C4-2B (cell line): ENCODE data around the gene RAP1A.

ENCODE experiments used
- H3K27ac ChIP-seq: fragments of 450-650 bp; 2 replicates; pipeline ENCODE4 v1.5.1; 2017
- ZFX ChIP-seq: fragments of 450-650 bp; IDR thresholded peaks from 2 replicates; pipeline ENCODE4 v1.6.1; 2017
- TF ChIP-seq, protein P1 (sequence below): fragments of 450-650 bp; conservative IDR thresholded peaks from 2 replicates; pipeline ENCODE4 v1.5.1; 2017; ENCODE audit warnings: mild to moderate bottlenecking

RAP1A gene

DNA sequence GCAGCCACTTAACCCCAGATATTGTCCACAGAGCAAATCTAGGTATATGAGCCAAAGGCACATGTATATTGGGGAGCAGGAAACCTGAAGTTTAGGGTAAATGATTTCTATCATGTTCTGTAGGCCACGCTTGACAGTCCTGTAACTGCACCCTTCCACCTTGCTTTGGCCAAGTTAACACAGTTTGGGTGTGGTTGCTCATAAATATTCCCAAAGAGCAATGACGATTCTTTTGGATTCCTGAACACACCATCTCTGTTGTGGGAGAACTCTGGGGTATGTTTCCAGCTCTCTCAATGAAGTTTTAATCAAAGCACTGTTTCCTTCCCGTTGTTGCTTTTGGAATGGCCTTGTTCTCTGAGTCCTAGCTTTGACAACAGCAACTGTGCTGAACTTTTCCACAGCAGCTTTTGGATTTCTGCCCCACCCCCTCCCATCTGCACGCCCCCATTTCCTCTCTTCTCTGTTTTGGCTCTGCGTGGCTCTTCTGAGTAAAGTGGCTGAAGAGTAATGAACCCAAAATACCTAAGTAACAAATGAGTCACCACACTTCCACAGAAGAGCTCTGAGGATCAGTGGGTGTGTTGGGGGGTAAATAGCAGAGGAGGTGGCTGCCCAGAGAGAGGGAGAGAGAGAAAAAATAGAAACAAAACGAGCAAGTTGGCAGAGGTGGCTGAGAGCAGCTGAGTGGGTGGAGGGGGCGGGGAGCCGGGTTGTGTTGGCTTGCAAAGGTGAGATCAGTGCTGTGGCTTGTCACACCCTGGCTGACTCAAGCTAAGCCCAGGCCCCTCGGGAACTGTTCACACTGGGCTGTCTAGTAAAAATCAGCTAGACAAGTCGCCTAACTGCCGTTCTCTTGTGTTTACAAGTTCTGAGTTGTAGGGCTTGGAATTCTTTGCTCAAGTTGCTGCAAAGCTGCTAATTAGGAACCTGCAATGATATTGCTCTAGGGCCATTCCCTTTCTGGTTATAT is 26.9 kb upstream of the RAP1A start:
- no peak for TF ChIP-seq ZFX
- TF ChIP-seq, protein P1, sequence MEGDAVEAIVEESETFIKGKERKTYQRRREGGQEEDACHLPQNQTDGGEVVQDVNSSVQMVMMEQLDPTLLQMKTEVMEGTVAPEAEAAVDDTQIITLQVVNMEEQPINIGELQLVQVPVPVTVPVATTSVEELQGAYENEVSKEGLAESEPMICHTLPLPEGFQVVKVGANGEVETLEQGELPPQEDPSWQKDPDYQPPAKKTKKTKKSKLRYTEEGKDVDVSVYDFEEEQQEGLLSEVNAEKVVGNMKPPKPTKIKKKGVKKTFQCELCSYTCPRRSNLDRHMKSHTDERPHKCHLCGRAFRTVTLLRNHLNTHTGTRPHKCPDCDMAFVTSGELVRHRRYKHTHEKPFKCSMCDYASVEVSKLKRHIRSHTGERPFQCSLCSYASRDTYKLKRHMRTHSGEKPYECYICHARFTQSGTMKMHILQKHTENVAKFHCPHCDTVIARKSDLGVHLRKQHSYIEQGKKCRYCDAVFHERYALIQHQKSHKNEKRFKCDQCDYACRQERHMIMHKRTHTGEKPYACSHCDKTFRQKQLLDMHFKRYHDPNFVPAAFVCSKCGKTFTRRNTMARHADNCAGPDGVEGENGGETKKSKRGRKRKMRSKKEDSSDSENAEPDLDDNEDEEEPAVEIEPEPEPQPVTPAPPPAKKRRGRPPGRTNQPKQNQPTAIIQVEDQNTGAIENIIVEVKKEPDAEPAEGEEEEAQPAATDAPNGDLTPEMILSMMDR = no peak
- H3K27ac ChIP-seq = peak overlapping the region; percentile 43

DNA sequence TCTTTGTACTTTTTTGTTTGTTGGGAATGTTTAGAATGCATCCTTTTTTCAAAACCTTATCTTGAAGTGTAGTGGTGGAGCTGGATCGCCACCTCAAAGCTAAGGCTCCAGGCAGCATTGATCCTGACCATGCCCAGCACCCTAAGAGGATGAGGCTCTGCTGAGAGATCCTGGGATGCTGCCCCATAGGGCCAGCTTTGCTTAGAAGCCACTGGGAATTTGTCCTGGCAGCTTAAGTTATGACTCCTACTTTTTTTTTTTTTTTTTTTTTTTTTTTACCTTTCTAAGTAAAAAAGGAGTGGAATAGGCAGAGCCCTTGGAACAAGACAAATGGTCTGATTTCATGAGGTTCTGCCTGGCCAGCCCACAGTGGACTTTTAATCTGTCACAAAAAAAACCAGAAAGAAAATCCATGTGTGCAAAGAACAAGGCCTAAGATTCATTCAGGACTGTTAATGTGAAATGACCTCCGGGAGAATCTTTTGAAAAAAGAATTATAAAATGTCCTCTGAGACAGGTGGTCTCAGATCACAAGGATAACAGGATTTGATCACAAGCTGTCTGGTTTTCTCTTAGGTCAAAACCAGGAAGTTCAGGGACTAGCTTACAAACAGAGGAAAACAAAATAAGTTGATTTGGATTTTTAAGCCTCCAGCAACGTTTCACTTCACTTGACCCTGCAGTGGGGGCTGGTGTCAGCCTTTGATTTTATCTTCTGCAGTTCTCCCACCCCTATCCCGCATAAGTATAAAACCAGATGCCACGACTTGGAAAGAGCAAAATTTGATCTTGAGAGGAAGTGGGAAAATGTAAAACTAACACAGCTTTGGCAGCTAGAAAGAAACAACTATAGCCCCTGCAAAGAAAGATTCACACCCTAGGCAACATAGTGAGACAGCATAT is 25.9 kb upstream of the RAP1A start:
- H3K27ac ChIP-seq = peak overlapping the region; percentile 43
- TF ChIP-seq, protein P1 = no peak
- no peak for TF ChIP-seq ZFX

DNA sequence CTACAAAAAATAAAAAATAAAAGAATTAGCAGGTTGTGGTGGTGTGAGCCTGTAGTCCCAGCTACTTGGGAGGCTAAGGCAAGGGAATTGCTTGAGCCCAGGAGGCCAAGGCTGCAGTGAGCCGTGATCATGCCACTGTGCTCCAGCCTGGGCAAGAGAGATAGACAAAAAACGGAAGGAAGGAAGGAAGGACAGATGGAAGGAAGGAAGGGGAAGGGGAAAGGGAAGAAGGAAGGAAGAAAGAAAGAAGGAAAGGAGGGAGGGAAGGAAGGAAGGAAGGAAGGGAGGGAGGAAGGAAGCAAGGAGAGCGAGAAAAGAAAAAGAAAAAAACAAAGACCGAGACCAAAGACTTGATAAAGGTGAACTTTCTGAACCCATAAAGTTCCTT is 25.3 kb upstream of the RAP1A start:
- TF ChIP-seq ZFX = no peak
- TF ChIP-seq, protein P1 = no peak
- no peak overlapping the region for H3K27ac ChIP-seq

DNA sequence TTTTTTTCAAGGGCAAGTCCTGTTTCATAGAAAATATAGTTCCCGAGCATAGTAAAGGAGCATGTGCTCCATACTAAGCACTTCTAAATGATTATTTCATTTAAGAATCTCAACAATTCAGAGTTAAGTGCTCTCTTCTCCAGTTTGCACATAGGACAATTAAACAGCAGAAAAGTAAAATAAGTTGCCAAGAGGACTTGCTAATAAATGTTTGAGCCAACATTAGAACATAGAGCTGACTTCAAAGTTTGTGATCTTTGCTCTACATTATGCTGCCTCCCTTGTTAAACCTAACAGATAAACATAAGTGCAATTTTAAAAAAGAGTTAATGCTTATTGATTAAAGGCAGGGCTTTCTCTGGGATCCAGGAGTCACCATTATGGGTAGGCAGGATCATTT is 23.8 kb upstream of the RAP1A start:
- H3K27ac ChIP-seq = no peak overlapping the region

DNA sequence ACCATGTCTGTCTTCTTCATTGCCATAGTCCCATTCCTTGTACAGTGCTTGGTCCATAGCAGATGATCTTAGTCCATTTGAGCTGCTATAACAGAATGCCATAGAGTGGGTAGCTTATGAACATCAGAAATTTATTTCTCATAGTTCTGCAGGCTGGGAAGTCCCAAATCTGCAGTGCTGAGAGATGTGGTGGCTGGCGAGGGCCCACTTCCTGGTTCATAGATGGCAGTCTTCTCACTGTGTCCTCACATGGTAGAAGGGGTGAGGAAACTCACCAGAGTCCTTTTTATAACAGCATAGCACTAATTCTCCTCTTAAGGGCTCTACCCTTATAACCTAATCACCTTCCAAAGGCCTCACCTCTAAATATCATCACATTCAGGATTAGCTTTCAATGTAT is 23.1 kb upstream of the RAP1A start:
- TF ChIP-seq ZFX = no peak
- TF ChIP-seq, protein P1 = no peak
- no peak overlapping the region for H3K27ac ChIP-seq

More for the DNA sequence above, 23.8 kb upstream of the RAP1A start:
- TF ChIP-seq ZFX = no peak
- TF ChIP-seq, protein P1 = no peak

DNA sequence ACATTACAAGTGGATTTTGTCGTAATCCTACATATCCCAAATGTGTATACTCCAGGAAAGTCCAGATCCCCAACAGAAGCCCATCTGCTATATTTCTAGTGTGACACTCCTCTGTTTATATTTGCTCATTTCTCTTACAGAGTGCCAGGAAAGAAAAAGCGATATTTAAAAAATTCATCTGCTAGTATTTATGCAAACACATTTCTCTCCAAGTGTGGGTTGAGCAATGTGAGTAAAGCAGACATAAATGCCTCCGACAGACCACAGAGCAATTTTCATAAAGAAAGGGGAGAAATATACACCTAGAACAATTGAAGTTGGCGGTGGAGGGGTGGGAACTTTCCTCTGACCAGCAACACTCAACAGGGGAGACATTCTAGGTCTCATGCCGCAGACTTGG is 22.2 kb upstream of the RAP1A start:
- H3K27ac ChIP-seq = no peak overlapping the region
- TF ChIP-seq, protein P1 = no peak
- no peak for TF ChIP-seq ZFX

DNA sequence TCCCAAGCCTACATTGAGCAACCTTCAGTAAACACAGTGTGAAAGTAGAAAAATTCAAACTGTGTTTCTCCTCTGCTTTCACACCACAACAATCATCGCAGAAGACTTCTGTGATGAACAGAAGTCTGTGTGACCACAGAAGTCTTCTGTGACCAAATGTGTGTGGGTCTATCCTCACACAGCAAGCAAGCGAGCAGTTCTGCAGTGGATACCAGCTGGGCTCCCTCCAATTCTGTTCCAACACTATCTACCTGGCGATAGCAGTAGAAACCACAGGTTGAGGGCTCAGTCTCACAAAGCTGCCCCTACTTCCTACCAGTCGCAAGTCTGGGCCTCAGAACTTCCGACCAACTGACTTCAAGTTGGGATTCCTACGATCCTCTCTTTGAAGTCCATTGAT is 21.0 kb upstream of the RAP1A start:
- no peak overlapping the region for H3K27ac ChIP-seq
- TF ChIP-seq, protein P1 = no peak
